ENCODE measurements around the gene PLCH2. TPM values are rescaled to one million over a fixed set of nuclear protein-coding genes. Genes with fewer than 3 reads are reported as not detected.

Gene PLCH2
- total and polyA plus RNA-seq, 2 of the 13 experiments (the other 11 are each of a cell fraction or from before 2014, with no cell fraction given): 0.15 to 0.67 TPM

DNA sequence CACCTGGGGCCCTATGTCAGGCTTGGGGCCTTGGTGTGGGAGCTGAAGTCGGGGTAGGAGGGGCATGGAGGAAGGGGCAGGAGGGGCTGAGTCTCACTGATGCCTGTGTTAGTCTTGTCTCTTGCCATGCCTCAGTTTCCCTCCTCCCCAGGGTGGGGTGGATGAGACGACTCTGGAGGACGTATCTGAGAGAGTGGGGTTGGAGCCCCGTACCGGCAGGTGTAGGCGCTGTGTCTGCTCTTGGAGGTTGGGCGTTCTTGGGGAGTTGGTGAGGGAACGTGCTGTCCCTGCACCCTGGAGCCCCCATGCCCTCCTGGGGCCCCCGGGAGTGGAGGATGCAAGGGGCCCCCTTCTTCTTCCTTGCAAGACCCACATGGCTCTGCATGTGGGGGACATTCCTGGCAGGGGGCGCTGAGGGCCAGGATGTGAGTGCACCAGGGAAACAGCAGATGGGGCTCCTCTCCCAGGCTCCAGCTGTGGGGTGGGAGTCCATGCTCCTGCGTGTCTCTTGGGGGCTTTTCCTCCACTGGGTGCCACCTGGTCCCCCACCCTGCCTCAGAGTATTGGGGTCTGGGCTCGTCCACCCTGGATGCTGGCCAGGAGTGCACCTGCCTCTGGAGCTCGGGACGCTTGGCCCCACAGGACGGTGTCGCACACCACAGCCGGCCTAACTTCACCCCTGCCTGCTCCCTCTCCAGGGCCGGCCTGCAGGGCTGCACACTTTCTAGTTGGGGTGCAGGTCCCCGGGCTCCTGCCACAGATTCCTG lies 78.7 kb downstream of the PLCH2 start (continued):
- TF ChIP-seq ETV5 (CRISPR knock-in tag; IDR thresholded peaks at IDR 0.05; ENCODE audit: borderline replicate concordance) (no peak), RFX1 (IDR thresholded peaks at IDR 0.05) (no peak), MTERF4 (CRISPR knock-in tag; IDR thresholded peaks at IDR 0.05) (no peak), SOX13 (IDR thresholded peaks at IDR 0.05) (no peak), SOX13 (CRISPR knock-in tag; conservative IDR thresholded peaks at IDR 0.05 in 1 of 2, IDR thresholded peaks at IDR 0.05 in 1 of 2) (no peak), ZSCAN25 (CRISPR knock-in tag; IDR thresholded peaks at IDR 0.05) (peak; percentile 97), ONECUT2 (CRISPR knock-in tag; IDR thresholded peaks at IDR 0.05) (no peak), TEAD3 (CRISPR knock-in tag; optimal IDR thresholded peaks at IDR 0.05; ENCODE audit: borderline replicate concordance) (peak; percentile 89), ZNF619 (CRISPR knock-in tag; IDR thresholded peaks at IDR 0.05) (no peak), LBX2 (CRISPR knock-in tag; IDR thresholded peaks at IDR 0.05; ENCODE audit: borderline replicate concordance) (no peak), ZBTB7B (CRISPR knock-in tag; IDR thresholded peaks at IDR 0.05) (peak; percentile 74), ZNF614 (CRISPR knock-in tag; IDR thresholded peaks at IDR 0.05; ENCODE audit: borderline replicate concordance) (no peak), ZKSCAN5 (CRISPR knock-in tag; IDR thresholded peaks at IDR 0.05) (no peak), BRD4 (CRISPR knock-in tag; IDR thresholded peaks at IDR 0.05) (no peak), SP4 (CRISPR knock-in tag; IDR thresholded peaks at IDR 0.05) (no peak), RAD21 (CRISPR knock-in tag; IDR thresholded peaks at IDR 0.05) (peak; percentile 89)
- TF ChIP-seq, protein P1, sequence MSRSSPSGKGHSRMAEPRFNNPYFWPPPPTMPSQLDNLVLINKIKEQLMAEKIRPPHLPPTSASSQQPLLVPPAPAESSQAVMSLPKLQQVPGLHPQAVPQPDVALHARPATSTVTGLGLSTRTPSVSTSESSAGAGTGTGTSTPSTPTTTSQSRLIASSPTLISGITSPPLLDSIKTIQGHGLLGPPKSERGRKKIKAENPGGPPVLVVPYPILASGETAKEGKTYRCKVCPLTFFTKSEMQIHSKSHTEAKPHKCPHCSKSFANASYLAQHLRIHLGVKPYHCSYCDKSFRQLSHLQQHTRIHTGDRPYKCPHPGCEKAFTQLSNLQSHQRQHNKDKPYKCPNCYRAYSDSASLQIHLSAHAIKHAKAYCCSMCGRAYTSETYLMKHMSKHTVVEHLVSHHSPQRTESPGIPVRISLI (CRISPR knock-in tag; IDR thresholded peaks at IDR 0.05; ENCODE audit: borderline replicate concordance): no peak
- TF ChIP-seq, protein P2, sequence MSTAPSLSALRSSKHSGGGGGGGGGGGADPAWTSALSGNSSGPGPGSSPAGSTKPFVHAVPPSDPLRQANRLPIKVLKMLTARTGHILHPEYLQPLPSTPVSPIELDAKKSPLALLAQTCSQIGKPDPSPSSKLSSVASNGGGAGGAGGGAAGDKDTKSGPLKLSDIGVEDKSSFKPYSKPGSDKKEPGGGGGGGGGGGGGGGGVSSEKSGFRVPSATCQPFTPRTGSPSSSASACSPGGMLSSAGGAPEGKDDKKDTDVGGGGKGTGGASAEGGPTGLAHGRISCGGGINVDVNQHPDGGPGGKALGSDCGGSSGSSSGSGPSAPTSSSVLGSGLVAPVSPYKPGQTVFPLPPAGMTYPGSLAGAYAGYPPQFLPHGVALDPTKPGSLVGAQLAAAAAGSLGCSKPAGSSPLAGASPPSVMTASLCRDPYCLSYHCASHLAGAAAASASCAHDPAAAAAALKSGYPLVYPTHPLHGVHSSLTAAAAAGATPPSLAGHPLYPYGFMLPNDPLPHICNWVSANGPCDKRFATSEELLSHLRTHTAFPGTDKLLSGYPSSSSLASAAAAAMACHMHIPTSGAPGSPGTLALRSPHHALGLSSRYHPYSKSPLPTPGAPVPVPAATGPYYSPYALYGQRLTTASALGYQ (CRISPR knock-in tag; IDR thresholded peaks at IDR 0.05): no peak
- TF ChIP-seq, protein P3, sequence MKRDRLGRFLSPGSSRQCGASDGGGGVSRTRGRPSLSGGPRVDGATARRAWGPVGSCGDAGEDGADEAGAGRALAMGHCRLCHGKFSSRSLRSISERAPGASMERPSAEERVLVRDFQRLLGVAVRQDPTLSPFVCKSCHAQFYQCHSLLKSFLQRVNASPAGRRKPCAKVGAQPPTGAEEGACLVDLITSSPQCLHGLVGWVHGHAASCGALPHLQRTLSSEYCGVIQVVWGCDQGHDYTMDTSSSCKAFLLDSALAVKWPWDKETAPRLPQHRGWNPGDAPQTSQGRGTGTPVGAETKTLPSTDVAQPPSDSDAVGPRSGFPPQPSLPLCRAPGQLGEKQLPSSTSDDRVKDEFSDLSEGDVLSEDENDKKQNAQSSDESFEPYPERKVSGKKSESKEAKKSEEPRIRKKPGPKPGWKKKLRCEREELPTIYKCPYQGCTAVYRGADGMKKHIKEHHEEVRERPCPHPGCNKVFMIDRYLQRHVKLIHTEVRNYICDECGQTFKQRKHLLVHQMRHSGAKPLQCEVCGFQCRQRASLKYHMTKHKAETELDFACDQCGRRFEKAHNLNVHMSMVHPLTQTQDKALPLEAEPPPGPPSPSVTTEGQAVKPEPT (CRISPR knock-in tag; IDR thresholded peaks at IDR 0.05; ENCODE audit: low read depth): no peak
- TF ChIP-seq, protein P4, sequence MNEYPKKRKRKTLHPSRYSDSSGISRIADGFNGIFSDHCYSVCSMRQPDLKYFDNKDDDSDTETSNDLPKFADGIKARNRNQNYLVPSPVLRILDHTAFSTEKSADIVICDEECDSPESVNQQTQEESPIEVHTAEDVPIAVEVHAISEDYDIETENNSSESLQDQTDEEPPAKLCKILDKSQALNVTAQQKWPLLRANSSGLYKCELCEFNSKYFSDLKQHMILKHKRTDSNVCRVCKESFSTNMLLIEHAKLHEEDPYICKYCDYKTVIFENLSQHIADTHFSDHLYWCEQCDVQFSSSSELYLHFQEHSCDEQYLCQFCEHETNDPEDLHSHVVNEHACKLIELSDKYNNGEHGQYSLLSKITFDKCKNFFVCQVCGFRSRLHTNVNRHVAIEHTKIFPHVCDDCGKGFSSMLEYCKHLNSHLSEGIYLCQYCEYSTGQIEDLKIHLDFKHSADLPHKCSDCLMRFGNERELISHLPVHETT (CRISPR knock-in tag; conservative IDR thresholded peaks at IDR 0.05): no peak
- TF ChIP-seq, protein P5, sequence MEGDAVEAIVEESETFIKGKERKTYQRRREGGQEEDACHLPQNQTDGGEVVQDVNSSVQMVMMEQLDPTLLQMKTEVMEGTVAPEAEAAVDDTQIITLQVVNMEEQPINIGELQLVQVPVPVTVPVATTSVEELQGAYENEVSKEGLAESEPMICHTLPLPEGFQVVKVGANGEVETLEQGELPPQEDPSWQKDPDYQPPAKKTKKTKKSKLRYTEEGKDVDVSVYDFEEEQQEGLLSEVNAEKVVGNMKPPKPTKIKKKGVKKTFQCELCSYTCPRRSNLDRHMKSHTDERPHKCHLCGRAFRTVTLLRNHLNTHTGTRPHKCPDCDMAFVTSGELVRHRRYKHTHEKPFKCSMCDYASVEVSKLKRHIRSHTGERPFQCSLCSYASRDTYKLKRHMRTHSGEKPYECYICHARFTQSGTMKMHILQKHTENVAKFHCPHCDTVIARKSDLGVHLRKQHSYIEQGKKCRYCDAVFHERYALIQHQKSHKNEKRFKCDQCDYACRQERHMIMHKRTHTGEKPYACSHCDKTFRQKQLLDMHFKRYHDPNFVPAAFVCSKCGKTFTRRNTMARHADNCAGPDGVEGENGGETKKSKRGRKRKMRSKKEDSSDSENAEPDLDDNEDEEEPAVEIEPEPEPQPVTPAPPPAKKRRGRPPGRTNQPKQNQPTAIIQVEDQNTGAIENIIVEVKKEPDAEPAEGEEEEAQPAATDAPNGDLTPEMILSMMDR (CRISPR knock-in tag; IDR thresholded peaks at IDR 0.05): peak; percentile 91

Data from HepG2 (cell line).